Smooth muscle cell (in vitro differentiated cells): ENCODE data around the gene STARD13. TPM values are rescaled to one million over a fixed set of nuclear protein-coding genes. Genes with fewer than 3 reads are reported as not detected.

Source experiments
- DNase-seq: peaks from one replicate; lab custom pipeline; 2025; ENCODE audit not compliant: unreplicated experiment; lab: John Stamatoyannopoulos, UW
- H2AFZ ChIP-seq: fragments of 200-600 bp; sonication (generic); 2 replicates; pipeline ENCODE4 v1.6.0; 2016; ENCODE audit warnings: antibody characterized with exemption, low read depth, mild to moderate bottlenecking
- H3F3A ChIP-seq: fragments of 200-600 bp; sonication (generic); 2 replicates; pipeline ENCODE4 v1.6.0; 2017; ENCODE audit warnings: antibody characterized with exemption, low read depth
- H3K27ac ChIP-seq: fragments of 200-600 bp; sonication (generic); 2 replicates; pipeline ENCODE4 v1.5.1; 2016; ENCODE audit warnings: low read depth, mild to moderate bottlenecking
- H3K27me3 ChIP-seq: fragments of 200-600 bp; sonication (generic); 2 replicates; pipeline ENCODE4 v1.6.1; 2016; ENCODE audit warnings: low read depth, mild to moderate bottlenecking
- H3K36me3 ChIP-seq: fragments of 200-600 bp; sonication (generic); 2 replicates; pipeline ENCODE4 v1.5.1; 2016; ENCODE audit warnings: low read depth
- H3K4me1 ChIP-seq: fragments of 200-600 bp; sonication (generic); 2 replicates; pipeline ENCODE4 v1.5.1; 2016; ENCODE audit warnings: low read depth
- H3K4me2 ChIP-seq: fragments of 200-600 bp; sonication (generic); 2 replicates; pipeline ENCODE4 v1.6.0; 2016; ENCODE audit warnings: mild to moderate bottlenecking
- H3K4me3 ChIP-seq: fragments of 200-600 bp; sonication (generic); 2 replicates; pipeline ENCODE4 v1.5.1; 2016; ENCODE audit warnings: mild to moderate bottlenecking
- H3K79me2 ChIP-seq: fragments of 200-600 bp; sonication (generic); 2 replicates; pipeline ENCODE4 v1.6.0; 2016; ENCODE audit warnings: low read depth, mild to moderate bottlenecking
- H3K9ac ChIP-seq: fragments of 200-600 bp; sonication (generic); 2 replicates; pipeline ENCODE4 v1.6.0; 2016; ENCODE audit warnings: low read depth
- H3K9me3 ChIP-seq: fragments of 200-600 bp; sonication (generic); replicated peaks from 2 replicates; pipeline ENCODE4 v1.5.1; 2016; ENCODE audit warnings: low read depth
- H4K20me1 ChIP-seq: fragments of 200-600 bp; sonication (generic); 2 replicates; pipeline ENCODE4 v1.6.0; 2016; ENCODE audit warnings: low read depth
- CTCF ChIP-seq: fragments of 200-600 bp; sonication (generic); IDR thresholded peaks from 2 replicates; pipeline ENCODE4 v1.5.1; 2017; ENCODE audit warnings: borderline replicate concordance, mild to moderate bottlenecking, antibody characterized with exemption; ENCODE audit not compliant: insufficient read depth, poor library complexity, severe bottlenecking
- WGBS: methylation state at CpG from one replicate; pipeline ENCODE4 v1.1.7; 2016; ENCODE audit warnings: low lambda C conversion rate; 5-methylcytosine and 5-hydroxymethylcytosine counted together
- polyA plus RNA-seq: library from polyadenylated mRNA; unstranded; fragments of >200 nt; fragmentation: Nextera tagmentation; extraction: Ambion mirVana; gene quantifications from 2 replicates; pipeline ENCODE4 v1.2.1, GENCODE V29; 2016
- total RNA-seq: library from RNA; depleted of rRNA; stranded (reverse); fragments of >200 nt; gene quantifications from 2 replicates; pipeline ENCODE4 v1.2.3, GENCODE V29; 2014

The STARD13 gene
- total and polyA plus RNA-seq, 2 experiments from 2014 or later, result 12.4 to 18.8 TPM

GRCh38 chr13:33261387-33262061, 24.0 kb downstream of the STARD13 start:
- Histone ChIP-seq H3K4me2 (peak overlapping the region; percentile 37), H3K27ac (peak overlapping the region; percentile 77)

GRCh38 chr13:33260168-33261098, 25.1 kb downstream of the STARD13 start:
- TF ChIP-seq CTCF, result no peak
- H2AFZ ChIP-seq, result no peak overlapping the region
- H3K4me3 ChIP-seq, result no peak overlapping the region
- H3K4me2 ChIP-seq, result peak overlapping the region; percentile 41
- WGBS, result 65% methylated on average over 10 of the region's 10 CpGs
- DNase-seq, result no peak
- peaks cover 3% of the 10 kb centered on the region for H3K4me1 ChIP-seq
- H3K27ac ChIP-seq, result peak overlapping the region; percentile 77
- peaks cover 19% of the 10 kb centered on the region for H3F3A ChIP-seq
- peaks cover 39% of the 10 kb centered on the region for H3K79me2 ChIP-seq
- no peaks in the 10 kb centered on the region for H4K20me1 ChIP-seq
- no peak overlapping the region for H3K9ac ChIP-seq
- H3K36me3 ChIP-seq, result no peaks in the 10 kb centered on the region
- H3K27me3 ChIP-seq, result no peaks in the 10 kb centered on the region
- H3K9me3 ChIP-seq, result no peaks in the 10 kb centered on the region

More at GRCh38 chr13:33261387-33262061, 24.0 kb downstream of the STARD13 start:
- Histone ChIP-seq H3K36me3 (no peaks in the 10 kb centered on the region), H3K9me3 (no peaks in the 10 kb centered on the region), H3K27me3 (no peaks in the 10 kb centered on the region), H3K4me3 (no peak overlapping the region), H4K20me1 (no peaks in the 10 kb centered on the region), H3K9ac (no peak overlapping the region), H2AFZ (no peak overlapping the region), H3K4me1 (peaks cover 3% of the 10 kb centered on the region), H3F3A (peaks cover 22% of the 10 kb centered on the region), H3K79me2 (peaks cover 28% of the 10 kb centered on the region)
- TF ChIP-seq CTCF, result no peak
- no peak for DNase-seq
- 77% methylated on average over 9 of the region's 9 CpGs for WGBS

GRCh38 chr13:33259296-33259695, 26.3 kb downstream of the STARD13 start:
- Histone ChIP-seq H3K9me3 (no peaks in the 10 kb centered on the region), H3K36me3 (no peaks in the 10 kb centered on the region), H3F3A (peaks cover 19% of the 10 kb centered on the region), H3K27me3 (no peaks in the 10 kb centered on the region), H3K4me1 (peaks cover 3% of the 10 kb centered on the region), H3K4me3 (no peak overlapping the region), H2AFZ (no peak overlapping the region), H3K79me2 (peaks cover 42% of the 10 kb centered on the region), H3K9ac (no peak overlapping the region), H3K4me2 (peak overlapping the region; percentile 3), H3K27ac (peak overlapping the region; percentile 77), H4K20me1 (no peaks in the 10 kb centered on the region)
- 81% methylated on average over 2 of the region's 2 CpGs for WGBS
- no peak for TF ChIP-seq CTCF
- DNase-seq, result no peak
